ENCODE results near the gene BTNL3.

BTNL3 gene

DNA sequence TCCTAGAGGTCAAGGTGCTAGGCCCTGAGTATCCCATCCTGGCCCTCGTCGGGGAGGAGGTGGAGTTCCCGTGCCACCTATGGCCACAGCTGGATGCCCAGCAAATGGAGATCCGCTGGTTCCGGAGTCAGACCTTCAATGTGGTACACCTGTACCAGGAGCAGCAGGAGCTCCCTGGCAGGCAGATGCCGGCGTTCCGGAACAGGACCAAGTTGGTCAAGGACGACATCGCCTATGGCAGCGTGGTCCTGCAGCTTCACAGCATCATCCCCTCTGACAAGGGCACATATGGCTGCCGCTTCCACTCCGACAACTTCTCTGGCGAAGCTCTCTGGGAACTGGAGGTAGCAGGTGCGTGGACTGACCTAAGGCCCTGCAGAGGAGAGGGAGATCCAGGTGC, 59.3 kb downstream of the BTNL3 start:
- DNase-seq = no peak

- DNase-seq = no peak
These were observed 61.4 kb downstream of the BTNL3 start for GRCh38 chr5:181050016-181050415.

DNA sequence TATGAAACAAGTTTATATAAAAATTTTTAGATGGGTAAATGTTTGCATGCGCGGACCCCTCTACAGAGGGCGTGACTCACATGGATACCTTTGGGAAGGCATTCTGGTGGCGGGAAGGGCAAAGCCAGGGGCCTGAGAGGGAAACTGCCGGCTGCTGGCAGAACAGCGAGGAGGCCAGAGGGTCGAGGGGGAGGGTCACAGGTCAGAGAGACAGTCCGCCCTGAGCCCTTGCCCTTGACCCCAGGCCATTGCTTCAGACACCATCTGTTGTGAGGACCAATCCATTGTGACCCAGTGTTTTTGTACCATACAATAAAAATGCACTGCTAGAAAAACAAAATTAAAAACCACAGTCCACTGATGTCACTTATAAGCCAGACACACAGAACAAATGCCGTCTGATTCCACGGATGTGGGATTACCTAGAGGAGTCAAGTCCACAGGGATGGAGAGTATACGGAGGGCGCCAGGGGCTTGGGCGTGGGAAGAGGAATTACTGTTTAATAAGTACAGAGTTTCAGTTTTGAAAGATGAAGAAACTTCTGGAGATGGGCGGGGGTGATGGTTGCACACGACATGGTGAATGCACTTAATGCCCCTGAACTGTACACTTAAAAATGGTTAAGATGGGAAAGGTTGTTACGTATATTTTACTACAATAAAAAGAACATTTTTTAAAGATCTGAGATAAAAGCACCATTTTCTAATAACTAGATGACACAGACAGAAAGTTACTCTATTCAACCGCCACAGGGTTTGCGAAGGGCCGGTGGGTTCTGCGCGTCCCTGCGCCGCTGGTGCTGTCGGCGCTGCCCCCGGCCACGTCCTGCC, 63.4 kb downstream of the BTNL3 start:
- DNase-seq = no peak

- no peak for DNase-seq
These were observed 64.2 kb downstream of the BTNL3 start for GRCh38 chr5:181052672-181053487.

DNA sequence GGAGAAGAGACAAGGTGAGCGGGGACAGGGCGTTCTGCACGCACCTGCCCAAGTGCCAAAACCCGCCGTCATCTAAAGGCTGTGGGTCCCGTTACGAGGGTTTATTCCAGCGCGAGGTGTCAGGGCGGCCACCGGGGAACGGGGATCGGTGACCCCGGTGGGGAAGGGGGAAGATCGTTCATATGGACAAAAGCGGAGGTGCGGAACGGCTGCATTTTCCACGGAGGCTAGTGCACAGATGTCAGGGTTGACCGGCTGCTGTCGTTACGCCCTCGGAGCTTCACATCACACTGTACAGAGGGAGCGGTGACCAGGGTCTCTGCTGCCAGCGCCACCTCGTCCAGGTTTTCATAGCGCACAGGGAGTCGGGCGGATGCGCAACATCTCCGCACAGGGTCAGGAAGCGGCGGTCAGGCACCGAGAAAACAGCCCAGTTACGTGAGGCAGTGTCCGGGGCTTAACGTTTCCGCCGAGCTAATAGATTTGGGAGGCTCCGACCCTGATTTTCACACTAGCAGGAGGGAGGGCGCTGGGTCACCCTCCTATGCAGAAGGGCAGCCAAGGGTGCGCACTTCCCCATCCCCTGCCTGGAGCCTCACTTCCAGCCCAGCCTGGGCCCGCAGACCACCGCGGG, 65.0 kb downstream of the BTNL3 start:
- DNase-seq = no peak

DNA sequence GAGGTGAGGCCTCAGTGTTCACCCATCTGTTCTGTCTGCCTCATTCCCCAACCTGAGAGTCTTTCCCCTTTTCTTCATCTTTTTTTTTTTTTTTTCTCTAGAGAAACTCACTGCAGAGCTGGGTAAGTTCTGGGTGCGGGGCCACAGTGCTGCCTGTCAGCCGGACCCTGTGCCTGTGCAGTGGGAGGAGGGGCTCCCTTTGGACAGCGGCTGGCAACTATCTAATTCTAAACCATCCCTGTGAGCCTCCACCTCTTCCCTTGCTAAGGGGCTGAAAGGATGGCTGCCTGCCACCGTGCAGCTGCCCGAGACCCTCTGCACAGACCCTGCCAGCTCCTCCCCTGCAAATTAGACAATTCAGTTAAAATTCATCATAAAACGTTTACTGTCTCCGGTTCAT, 65.5 kb downstream of the BTNL3 start:
- no peak for DNase-seq

DNA sequence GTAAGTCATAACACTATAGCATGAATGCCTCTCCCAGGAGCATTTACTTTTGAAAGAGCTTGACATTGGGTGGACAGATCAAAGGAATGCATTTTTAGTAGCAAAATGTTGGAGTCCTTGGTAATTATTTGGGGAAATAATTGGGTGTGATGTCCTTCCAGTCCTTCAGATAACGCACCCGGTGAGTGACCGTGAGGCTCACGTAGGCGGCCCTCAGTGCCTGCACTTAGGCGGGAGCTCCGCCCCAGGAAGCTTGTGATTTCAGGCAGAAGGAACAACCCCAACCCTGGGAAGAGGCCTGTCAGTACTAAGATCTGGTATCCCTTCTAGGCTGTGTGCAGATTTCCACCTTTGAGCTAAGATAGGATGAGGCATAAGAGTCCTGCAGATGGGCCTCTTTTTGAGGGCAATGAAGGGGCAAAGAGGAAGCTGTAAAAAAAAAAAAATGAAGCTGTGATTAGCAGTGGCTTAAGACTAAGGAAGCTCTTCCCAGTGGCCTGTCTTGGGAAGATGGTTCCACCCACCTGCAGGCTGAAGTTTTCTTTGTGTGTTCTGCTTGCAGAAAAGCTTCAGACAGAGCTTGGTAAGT, 66.3 kb downstream of the BTNL3 start:
- DNase-seq = no peak

All from fibroblast of skin of back (primary cell).